ENCODE measurements around the gene ANXA6. TPM values are rescaled to one million over a fixed set of nuclear protein-coding genes. Genes with fewer than 3 reads are reported as not detected.

The ANXA6 gene
- total and polyA plus RNA-seq, 10 of the 15 experiments (the other 5 are each of a cell fraction or from before 2014, with no cell fraction given) = 44.0 to 571 (median 465) TPM

GRCh38 chr5:151054709-151055108 lies 102.9 kb downstream of the ANXA6 start:
- ChIA-PET SMC1A (ENCODE audit: uncharacterized antibody, unreplicated experiment) (interaction anchor here (0.5 to 9.9 kb wide), 8 partner anchors 16 to 137 kb away, joined by 3 to 279 read pairs (median 4); no protein-coding TSS in a partner anchor), POLR2A (no interaction called here), RAD21 (ENCODE audit: unreplicated experiment) (interaction anchor here (0.8 to 3.0 kb wide), 4 partner anchors 11 to 61 kb away, joined by 3 to 9 read pairs (median 4); partner anchors contain the start of gene TNIP1), CTCF (interaction anchor here (0.6 to 15.8 kb wide), 4 partner anchors 15 to 320 kb away, joined by 3 to 691 read pairs (median 122); no protein-coding TSS in a partner anchor)
- H4K20me1 ChIP-seq (ENCODE audit: control insufficient read depth, insufficient read depth) = peaks cover 6% of the 10 kb centered on the region
- FAIRE-seq (no peak), DNase-seq (ENCODE audit: low read depth, low spot score) (no peak), ATAC-seq (no peak)
- H3K4me1 ChIP-seq (ENCODE audit: control insufficient read depth, insufficient read depth, low read length) = peaks cover 15% of the 10 kb centered on the region
- H3K27ac ChIP-seq (ENCODE audit: control insufficient read depth, insufficient read depth) = no peak overlapping the region
- H3K4me2 ChIP-seq (ENCODE audit: control insufficient read depth, insufficient read depth) = no peak overlapping the region
- peaks cover 65% of the 10 kb centered on the region in 2 experiments for H3K36me3 ChIP-seq (ENCODE audit: control insufficient read depth in 2 of 2, insufficient read depth in 2 of 2, low read length in 1 of 2)
- no peak overlapping the region for H2AFZ ChIP-seq (ENCODE audit: control insufficient read depth, low read depth, low read length)
- intact Hi-C loops (cut with micrococcal nuclease; ENCODE audit: unreplicated experiment) = loop anchor here (5.0 kb wide), 1 partner anchor 263 kb away; no protein-coding TSS in a partner anchor
- 98% methylated on average over 3 of the region's 3 CpGs for WGBS (ENCODE audit: insufficient coverage, insufficient replicate concordance, low lambda C conversion rate, missing lambda C conversion rate)
- H3K4me3 ChIP-seq = no peak overlapping the region
- H3K79me2 ChIP-seq (ENCODE audit: control insufficient read depth, insufficient read depth, low read length) = peaks cover 33% of the 10 kb centered on the region
- BruUV-seq (replicated peaks) = no TSS peak
- no peaks in the 10 kb centered on the region for H3K9me3 ChIP-seq (replicated peaks; ENCODE audit: control insufficient read depth, insufficient read depth, low read length)
- no peaks in the 10 kb centered on the region for H3K27me3 ChIP-seq (replicated peaks in 1 of 2; ENCODE audit: control insufficient read depth in 2 of 2, insufficient read depth in 2 of 2, low read length in 1 of 2)
- H3K9ac ChIP-seq (ENCODE audit: control insufficient read depth, insufficient read depth, low read length) = no peak overlapping the region
- in situ Hi-C loops (cut with MboI) = loop anchor here (5.0 kb wide), 2 partner anchors 68 to 108 kb away; no protein-coding TSS in a partner anchor
- TF ChIP-seq YY1 (IDR thresholded peaks at IDR 0.05; ENCODE audit: low read depth, low read length) (no peak), CUX1 (IDR thresholded peaks at IDR 0.05; ENCODE audit: insufficient replicate concordance, low read depth, low read length) (no peak), ZNF217 (IDR thresholded peaks at IDR 0.05) (no peak), CEBPZ (IDR thresholded peaks at IDR 0.05; ENCODE audit: low read depth, low read length) (no peak), ZZZ3 (IDR thresholded peaks at IDR 0.05; ENCODE audit: control insufficient read depth, insufficient read length, low read depth) (no peak), NFYA (IDR thresholded peaks at IDR 0.05; ENCODE audit: borderline replicate concordance, low read depth, low read length) (no peak), BCL11A (IDR thresholded peaks at IDR 0.05; ENCODE audit: low read depth, low read length) (no peak), NBN (IDR thresholded peaks at IDR 0.05) (no peak), HSF1 (IDR thresholded peaks at IDR 0.05; ENCODE audit: low read depth, low read length) (no peak)
- TF ChIP-seq, protein P1, sequence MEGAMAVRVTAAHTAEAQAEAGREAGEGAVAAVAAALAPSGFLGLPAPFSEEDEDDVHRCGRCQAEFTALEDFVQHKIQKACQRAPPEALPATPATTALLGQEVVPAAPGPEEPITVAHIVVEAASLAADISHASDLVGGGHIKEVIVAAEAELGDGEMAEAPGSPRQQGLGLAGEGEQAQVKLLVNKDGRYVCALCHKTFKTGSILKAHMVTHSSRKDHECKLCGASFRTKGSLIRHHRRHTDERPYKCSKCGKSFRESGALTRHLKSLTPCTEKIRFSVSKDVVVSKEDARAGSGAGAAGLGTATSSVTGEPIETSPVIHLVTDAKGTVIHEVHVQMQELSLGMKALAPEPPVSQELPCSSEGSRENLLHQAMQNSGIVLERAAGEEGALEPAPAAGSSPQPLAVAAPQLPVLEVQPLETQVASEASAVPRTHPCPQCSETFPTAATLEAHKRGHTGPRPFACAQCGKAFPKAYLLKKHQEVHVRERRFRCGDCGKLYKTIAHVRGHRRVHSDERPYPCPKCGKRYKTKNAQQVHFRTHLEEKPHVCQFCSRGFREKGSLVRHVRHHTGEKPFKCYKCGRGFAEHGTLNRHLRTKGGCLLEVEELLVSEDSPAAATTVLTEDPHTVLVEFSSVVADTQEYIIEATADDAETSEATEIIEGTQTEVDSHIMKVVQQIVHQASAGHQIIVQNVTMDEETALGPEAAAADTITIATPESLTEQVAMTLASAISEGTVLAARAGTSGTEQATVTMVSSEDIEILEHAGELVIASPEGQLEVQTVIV (IDR thresholded peaks at IDR 0.05; ENCODE audit: borderline replicate concordance, partially characterized antibody) = no peak
